ENCODE results near the gene LGALSL. TPM values are rescaled to one million over a fixed set of nuclear protein-coding genes. Genes with fewer than 3 reads are reported as not detected.

LGALSL gene
- total RNA-seq, 4 donors from 2014 or later, result 16.4 to 56.0 (median 33.5) TPM

DNA sequence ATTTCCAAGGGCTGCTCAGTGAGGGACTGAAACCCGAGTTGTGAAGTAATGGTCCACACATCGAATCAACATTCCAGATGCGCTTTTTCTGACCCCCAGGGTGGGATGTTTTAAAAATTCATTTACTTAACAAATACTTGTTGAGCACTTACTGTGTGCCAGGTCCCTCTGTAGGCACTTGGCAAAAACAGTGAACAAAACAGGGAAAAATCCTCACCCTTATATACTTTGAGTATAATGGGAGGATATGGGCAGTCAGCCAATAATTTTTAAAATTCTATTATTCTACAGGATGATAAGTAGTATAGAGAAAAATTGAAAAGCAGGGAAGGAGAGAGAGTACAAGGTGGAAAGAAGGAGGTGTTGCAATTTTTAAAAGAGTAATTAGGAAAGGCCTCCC lies 38.9 kb downstream of the LGALSL start:
- intact Hi-C loops (cut with DNase I), result no loop called here
- TF ChIP-seq POLR2A (IDR thresholded peaks at IDR 0.05), result no peak
- TF ChIP-seq, protein P1, sequence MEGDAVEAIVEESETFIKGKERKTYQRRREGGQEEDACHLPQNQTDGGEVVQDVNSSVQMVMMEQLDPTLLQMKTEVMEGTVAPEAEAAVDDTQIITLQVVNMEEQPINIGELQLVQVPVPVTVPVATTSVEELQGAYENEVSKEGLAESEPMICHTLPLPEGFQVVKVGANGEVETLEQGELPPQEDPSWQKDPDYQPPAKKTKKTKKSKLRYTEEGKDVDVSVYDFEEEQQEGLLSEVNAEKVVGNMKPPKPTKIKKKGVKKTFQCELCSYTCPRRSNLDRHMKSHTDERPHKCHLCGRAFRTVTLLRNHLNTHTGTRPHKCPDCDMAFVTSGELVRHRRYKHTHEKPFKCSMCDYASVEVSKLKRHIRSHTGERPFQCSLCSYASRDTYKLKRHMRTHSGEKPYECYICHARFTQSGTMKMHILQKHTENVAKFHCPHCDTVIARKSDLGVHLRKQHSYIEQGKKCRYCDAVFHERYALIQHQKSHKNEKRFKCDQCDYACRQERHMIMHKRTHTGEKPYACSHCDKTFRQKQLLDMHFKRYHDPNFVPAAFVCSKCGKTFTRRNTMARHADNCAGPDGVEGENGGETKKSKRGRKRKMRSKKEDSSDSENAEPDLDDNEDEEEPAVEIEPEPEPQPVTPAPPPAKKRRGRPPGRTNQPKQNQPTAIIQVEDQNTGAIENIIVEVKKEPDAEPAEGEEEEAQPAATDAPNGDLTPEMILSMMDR (IDR thresholded peaks at IDR 0.05), result no peak
- no peak overlapping the region for H3K27ac ChIP-seq
- DNase-seq, result no peak
- no peaks in the 10 kb centered on the region for H3K36me3 ChIP-seq
- peaks cover 0 to 12% (median 0%) of the 10 kb centered on the region in 4 donors for H3K27me3 ChIP-seq
- H3K4me3 ChIP-seq, result no peak overlapping the region
- 76 to 83% methylated on average over 3 of the region's 3 CpGs for WGBS, 2 donors
- H3K4me1 ChIP-seq, result peaks cover 0 to 10% (median 0%) of the 10 kb centered on the region in 3 donors
- no peaks in the 10 kb centered on the region for H3K9me3 ChIP-seq

DNA sequence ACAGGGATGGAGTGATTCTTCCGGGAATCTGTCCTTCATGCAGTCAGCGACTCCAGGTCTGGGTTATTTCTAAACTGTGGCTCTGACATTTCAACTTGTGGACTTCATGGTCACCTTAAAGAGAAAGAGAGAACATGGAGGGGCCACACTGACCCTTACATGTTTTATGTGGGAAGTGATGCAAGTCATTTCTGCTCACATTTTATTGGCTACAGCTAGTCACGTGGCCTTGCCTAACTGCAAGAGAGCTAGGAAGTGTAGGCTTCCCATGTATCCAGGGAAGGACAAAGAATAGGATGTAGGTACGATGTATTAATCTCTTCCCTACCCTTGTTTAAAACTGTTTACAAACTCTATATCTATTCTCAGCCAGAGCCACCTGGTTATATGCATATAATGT lies 39.8 kb downstream of the LGALSL start:
- 95 to 97% methylated on average over 3 to 4 of the region's 4 CpGs for WGBS, 2 donors
- no peak for DNase-seq
- no peaks in the 10 kb centered on the region for H3K4me1 ChIP-seq
- TF ChIP-seq POLR2A (IDR thresholded peaks at IDR 0.05), result no peak
- TF ChIP-seq, protein P1 (IDR thresholded peaks at IDR 0.05), result no peak
- H3K9me3 ChIP-seq, result no peaks in the 10 kb centered on the region
- no peak overlapping the region for H3K4me3 ChIP-seq
- intact Hi-C loops (cut with DNase I), result no loop called here
- H3K27ac ChIP-seq, result no peak overlapping the region
- peaks cover 0 to 17% (median 0%) of the 10 kb centered on the region in 4 donors for H3K27me3 ChIP-seq
- H3K36me3 ChIP-seq, result no peaks in the 10 kb centered on the region

DNA sequence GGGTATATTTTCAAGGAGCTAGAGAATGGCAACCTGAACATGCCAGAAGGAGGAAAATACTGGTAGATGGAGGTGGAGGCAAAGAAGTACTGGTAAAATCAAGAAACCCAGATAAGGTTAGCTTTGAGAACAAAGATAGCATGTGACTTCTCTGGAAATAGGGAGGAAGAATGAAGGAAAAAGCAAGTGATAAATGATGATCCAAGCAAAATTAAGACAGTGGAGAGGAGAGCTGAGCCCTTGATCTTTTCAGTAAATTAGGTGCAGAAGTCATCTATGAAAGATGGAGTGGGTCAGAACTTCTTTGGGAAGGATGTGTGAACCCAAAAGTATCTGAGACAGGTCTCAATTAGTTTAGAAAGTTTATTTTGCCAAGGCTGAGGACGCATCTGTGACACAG lies 44.5 kb downstream of the LGALSL start:
- H3K4me1 ChIP-seq, result no peaks in the 10 kb centered on the region
- TF ChIP-seq POLR2A (IDR thresholded peaks at IDR 0.05), result no peak
- TF ChIP-seq, protein P1 (IDR thresholded peaks at IDR 0.05), result no peak
- no peaks in the 10 kb centered on the region for H3K9me3 ChIP-seq
- intact Hi-C loops (cut with DNase I), result no loop called here
- no peaks in the 10 kb centered on the region for H3K36me3 ChIP-seq
- H3K4me3 ChIP-seq, result no peak overlapping the region
- H3K27me3 ChIP-seq, result peaks cover 0 to 17% (median 0%) of the 10 kb centered on the region in 4 donors
- no peak for DNase-seq
- WGBS, 2 donors, result 75 to 88% methylated on average over 1 of the region's 1 CpG
- H3K27ac ChIP-seq, result no peak overlapping the region

DNA sequence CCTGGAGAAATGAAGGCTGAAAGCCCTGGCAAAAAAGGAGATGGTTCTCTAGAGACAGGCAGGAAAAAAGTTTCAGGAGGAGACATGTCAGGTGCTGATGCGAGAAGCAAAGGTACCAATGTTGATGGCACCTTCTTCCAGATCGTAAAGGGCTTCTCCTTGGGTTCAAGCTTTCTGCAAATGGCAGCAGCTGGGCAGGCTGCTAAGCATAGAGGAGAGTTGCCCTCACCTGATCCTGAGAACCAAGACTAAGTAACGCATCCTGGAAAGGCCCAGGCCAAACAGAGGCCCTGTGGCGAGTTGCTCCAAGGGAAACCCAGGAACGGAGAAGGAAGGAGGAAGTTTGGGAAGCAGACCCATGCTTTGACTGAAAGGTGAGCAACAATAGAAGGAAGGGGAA lies 46.6 kb downstream of the LGALSL start:
- H3K4me3 ChIP-seq, result no peak overlapping the region
- DNase-seq, result no peak
- H3K9me3 ChIP-seq, result no peaks in the 10 kb centered on the region
- H3K27ac ChIP-seq, result no peak overlapping the region
- H3K27me3 ChIP-seq, result peaks cover 0 to 17% (median 0%) of the 10 kb centered on the region in 4 donors
- H3K4me1 ChIP-seq, result peaks cover 0 to 8% (median 0%) of the 10 kb centered on the region in 3 donors
- 78 to 89% methylated on average over 3 to 5 of the region's 5 CpGs for WGBS, 2 donors
- intact Hi-C loops (cut with DNase I), result no loop called here
- H3K36me3 ChIP-seq, result no peaks in the 10 kb centered on the region
- TF ChIP-seq POLR2A (IDR thresholded peaks at IDR 0.05), result no peak
- TF ChIP-seq, protein P1 (IDR thresholded peaks at IDR 0.05), result no peak

DNA sequence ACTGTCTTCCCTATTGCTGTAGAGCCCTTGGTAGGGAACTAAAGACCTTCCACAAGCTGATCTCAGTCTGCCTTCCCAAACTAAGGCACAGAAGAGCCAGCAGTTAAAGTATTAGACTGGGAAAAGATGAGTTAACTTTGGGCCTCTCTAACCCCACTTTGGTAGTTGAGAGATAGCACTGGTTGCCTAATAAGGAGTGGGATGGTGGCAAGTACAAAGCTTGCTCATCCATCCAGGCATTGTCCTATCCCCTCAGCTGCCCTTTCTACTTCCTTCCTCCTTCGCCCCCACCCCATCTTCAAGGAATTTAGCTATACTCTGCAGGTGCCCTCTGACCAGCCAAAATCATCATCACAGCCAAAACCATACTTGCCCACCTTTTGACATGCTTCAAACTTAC lies 48.0 kb downstream of the LGALSL start:
- TF ChIP-seq POLR2A (IDR thresholded peaks at IDR 0.05), result no peak
- TF ChIP-seq, protein P1 (IDR thresholded peaks at IDR 0.05), result no peak
- Histone ChIP-seq H3K4me3 (no peak overlapping the region), H3K9me3 (no peaks in the 10 kb centered on the region), H3K27ac (no peak overlapping the region), H3K36me3 (no peaks in the 10 kb centered on the region), H3K4me1 (peaks cover 0 to 8% (median 0%) of the 10 kb centered on the region in 3 donors), H3K27me3 (peaks cover 0 to 13% (median 0%) of the 10 kb centered on the region in 4 donors)
- no peak for DNase-seq
- WGBS, 2 donors, result 71 to 89% methylated on average over 1 of the region's 1 CpG
- intact Hi-C loops (cut with DNase I), result no loop called here

All from esophagus squamous epithelium (tissue), 5 donors.